WTC11 (cell line): ENCODE results near the gene MRPS23. TPM values are rescaled to one million over a fixed set of nuclear protein-coding genes. Genes with fewer than 3 reads are reported as not detected.

Source experiments
- ATAC-seq: fragments of 200-7000 bp; cut with Tn5 transposase; 2 replicates; pipeline ENCODE4 v1.10.0; 2021; ENCODE audit warnings: mild to moderate bottlenecking, moderate library complexity
- CTCF ChIA-PET: fragments of 300-600 bp; sonication (Branson Sonifier 250); formaldehyde crosslinking; loops from one replicate; lab custom pipeline; 2021; ENCODE audit warnings: antibody characterized with exemption; lab: Charles Lee
- POLR2A ChIA-PET: fragments of 350-600 bp; sonication (Branson Sonifier 250); formaldehyde crosslinking; loops from one replicate; lab custom pipeline; 2021; ENCODE audit warnings: antibody characterized with exemption; lab: Charles Lee
- DNase-seq: peaks from one replicate; pipeline ENCODE4 v3.0.0; 2021; ENCODE audit warnings: low spot score
- H3K27ac Mint-ChIP-seq: 2 replicates; pipeline ENCODE4 v1.8.0; 2021; ENCODE audit warnings: mixed read lengths
- H3K27me3 Mint-ChIP-seq: 2 replicates; pipeline ENCODE4 v1.8.0; 2021; ENCODE audit warnings: low read depth, mild to moderate bottlenecking, moderate library complexity, mixed read lengths
- H3K36me3 Mint-ChIP-seq: 2 replicates; pipeline ENCODE4 v1.8.0; 2021; ENCODE audit warnings: mixed read lengths
- H3K4me1 Mint-ChIP-seq: 2 replicates; pipeline ENCODE4 v1.8.0; 2022; ENCODE audit warnings: mixed read lengths
- H3K4me3 Mint-ChIP-seq: 2 replicates; pipeline ENCODE4 v1.8.0; 2021; ENCODE audit warnings: mild to moderate bottlenecking, moderate library complexity, mixed read lengths
- H3K9me3 Mint-ChIP-seq: 2 replicates; pipeline ENCODE4 v1.8.0; 2021; ENCODE audit warnings: mixed read lengths
- CDX4 ChIP-seq: fragments of 250-450 bp; sonication (Bioruptor Pico); IDR thresholded peaks from 2 replicates; pipeline ENCODE4 v1.9.0; 2021; ENCODE audit warnings: moderate library complexity, mild to moderate bottlenecking, inconsistent platforms, borderline replicate concordance
- E2F1 ChIP-seq: sonication (generic); formaldehyde crosslinking; IDR thresholded peaks from 2 replicates; pipeline ENCODE4 v1.8.0; 2022; ENCODE audit warnings: mild to moderate bottlenecking, missing genetic modification reagents
- GTF2I ChIP-seq: fragments of 250-450 bp; sonication (Bioruptor Pico); conservative IDR thresholded peaks from 2 replicates; pipeline ENCODE4 v1.4.0; 2021; ENCODE audit warnings: mild to moderate bottlenecking
- NFE2L1 ChIP-seq: sonication (generic); formaldehyde crosslinking; IDR thresholded peaks from 2 replicates; pipeline ENCODE4 v1.8.1; 2023; ENCODE audit warnings: missing genetic modification reagents
- NFYB ChIP-seq: sonication (generic); formaldehyde crosslinking; conservative IDR thresholded peaks from 2 replicates; pipeline ENCODE4 v1.8.0; 2022; ENCODE audit warnings: low read depth, missing genetic modification reagents
- NR2C2 ChIP-seq: sonication (generic); formaldehyde crosslinking; IDR thresholded peaks from 2 replicates; pipeline ENCODE4 v1.8.0; 2022; ENCODE audit warnings: mild to moderate bottlenecking, missing genetic modification reagents
- PRRX2 ChIP-seq: fragments of 250-450 bp; sonication (Bioruptor Pico); IDR thresholded peaks from 2 replicates; pipeline ENCODE4 v1.8.0; 2021; ENCODE audit warnings: mild to moderate bottlenecking
- RELA ChIP-seq: sonication (generic); formaldehyde crosslinking; IDR thresholded peaks from 2 replicates; pipeline ENCODE4 v1.8.1; 2022; ENCODE audit warnings: missing genetic modification reagents, mild to moderate bottlenecking, borderline replicate concordance
- SMAD3 ChIP-seq: sonication (generic); formaldehyde crosslinking; IDR thresholded peaks from 2 replicates; pipeline ENCODE4 v1.8.0; 2022; ENCODE audit warnings: missing genetic modification reagents, mild to moderate bottlenecking, borderline replicate concordance
- SP1 ChIP-seq: sonication (generic); formaldehyde crosslinking; conservative IDR thresholded peaks from 2 replicates; pipeline ENCODE4 v1.8.1; 2022; ENCODE audit warnings: missing genetic modification reagents
- ZNF121 ChIP-seq: sonication (generic); formaldehyde crosslinking; IDR thresholded peaks from 2 replicates; pipeline ENCODE4 v1.8.0; 2023; ENCODE audit warnings: missing genetic modification reagents
- ZNF281 ChIP-seq: sonication (generic); formaldehyde crosslinking; IDR thresholded peaks from 2 replicates; pipeline ENCODE4 v1.8.0; 2023; ENCODE audit warnings: mild to moderate bottlenecking, missing genetic modification reagents
- ZNF396 ChIP-seq: fragments of 250-450 bp; sonication (Bioruptor Pico); IDR thresholded peaks from 2 replicates; pipeline ENCODE4 v1.8.0; 2021; ENCODE audit warnings: mild to moderate bottlenecking, moderate library complexity, borderline replicate concordance
- ZNF512 ChIP-seq: sonication (generic); formaldehyde crosslinking; IDR thresholded peaks from 2 replicates; pipeline ENCODE4 v1.8.1; 2022; ENCODE audit warnings: missing genetic modification reagents, borderline replicate concordance
- ZNF532 ChIP-seq: fragments of 250-450 bp; sonication (Bioruptor Pico); IDR thresholded peaks from 2 replicates; pipeline ENCODE4 v1.9.0; 2021; ENCODE audit warnings: mild to moderate bottlenecking, borderline replicate concordance
- total RNA-seq: library from RNA; stranded (reverse); gene quantifications from 3 replicates; pipeline ENCODE4 v1.2.3, GENCODE V29; 2021

The MRPS23 gene
- total RNA-seq, 1 experiment from 2014 or later, result 65.3 TPM

GRCh38 chr17:57803021-57803420 lies 46.8 kb downstream of the MRPS23 start (continued):
- TF ChIP-seq CDX4 (CRISPR knock-in tag) (no peak), ZNF121 (CRISPR knock-in tag) (no peak), NFYB (CRISPR knock-in tag) (no peak), NR2C2 (no peak)

GRCh38 chr17:57801044-57801711 lies 48.7 kb downstream of the MRPS23 start:
- H3K36me3 Mint-ChIP-seq, result peaks cover 8% of the 10 kb centered on the region
- ChIA-PET CTCF (interaction anchor here (1.0 to 4.0 kb wide), 2 partner anchors 18 to 32 kb away, joined by 4 to 31 read pairs; no protein-coding TSS in a partner anchor), POLR2A (no interaction called here)
- peaks cover 7% of the 10 kb centered on the region; the same call in 1 of the 2 replicates for H3K27me3 Mint-ChIP-seq
- H3K4me3 Mint-ChIP-seq, result no peak overlapping the region
- DNase-seq (no peak), ATAC-seq (no peak)
- peaks cover 7% of the 10 kb centered on the region for H3K4me1 Mint-ChIP-seq
- no peak overlapping the region for H3K27ac Mint-ChIP-seq
- peaks cover 22% of the 10 kb centered on the region for H3K9me3 Mint-ChIP-seq
- TF ChIP-seq E2F1 (CRISPR knock-in tag), result no peak
- TF ChIP-seq GTF2I (CRISPR knock-in tag), result no peak

GRCh38 chr17:57794841-57795240 lies 55.0 kb downstream of the MRPS23 start:
- no peak for ATAC-seq
- H3K4me1 Mint-ChIP-seq, result no peaks in the 10 kb centered on the region
- CTCF ChIA-PET, result interaction anchor here (0.7 kb wide), 1 partner anchor 1028 kb away, joined by 5 read pairs; no protein-coding TSS in a partner anchor

More at GRCh38 chr17:57794841-57795240, 55.0 kb downstream of the MRPS23 start:
- no peaks in the 10 kb centered on the region for H3K36me3 Mint-ChIP-seq
- POLR2A ChIA-PET, result interaction anchor here (0.5 kb wide), 1 partner anchor 181 kb away, joined by 3 read pairs; no protein-coding TSS in a partner anchor
- H3K9me3 Mint-ChIP-seq, result no peaks in the 10 kb centered on the region; the same call in 1 of the 2 replicates
- no peak for DNase-seq
- no peak overlapping the region for H3K4me3 Mint-ChIP-seq
- no peak overlapping the region for H3K27ac Mint-ChIP-seq
- TF ChIP-seq ZNF532 (CRISPR knock-in tag), result no peak
- no peak for TF ChIP-seq NFE2L1 (CRISPR knock-in tag)
- no peak for TF ChIP-seq RELA (CRISPR knock-in tag)
- TF ChIP-seq ZNF512 (CRISPR knock-in tag), result no peak
- TF ChIP-seq SP1 (CRISPR knock-in tag), result no peak
- TF ChIP-seq PRRX2 (CRISPR knock-in tag), result no peak
- no peak for TF ChIP-seq ZNF396 (CRISPR knock-in tag)
- no peak for TF ChIP-seq NFYB (CRISPR knock-in tag)
- TF ChIP-seq ZNF281 (CRISPR knock-in tag), result no peak
- no peak for TF ChIP-seq SMAD3
- no peak for TF ChIP-seq CDX4 (CRISPR knock-in tag)
- TF ChIP-seq, all 79 proteins: peak for 0
- peaks cover 4% of the 10 kb centered on the region; the same call in 1 of the 2 replicates for H3K27me3 Mint-ChIP-seq
